ENCODE results near the gene STEAP4.

DNA sequence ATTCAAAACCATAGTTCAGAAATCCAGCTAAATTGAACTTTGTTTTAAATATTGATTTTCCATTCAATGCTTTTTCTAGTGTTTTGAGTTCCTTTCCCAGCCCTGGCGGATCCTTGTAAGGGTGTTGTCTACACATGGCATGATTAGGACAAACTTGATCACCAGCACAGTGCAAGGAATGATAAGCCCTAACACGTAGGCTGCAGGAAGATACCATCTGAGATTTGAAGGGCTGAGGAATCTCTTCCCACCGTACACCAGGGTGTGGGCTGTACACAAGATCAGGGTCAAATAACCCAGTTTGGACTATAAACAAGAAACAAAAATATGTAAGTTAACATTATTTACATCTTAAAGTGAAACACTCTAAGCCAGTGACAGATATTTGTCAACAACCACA is 27.4 kb downstream of the STEAP4 start:
- TF ChIP-seq EZH2phosphoT487 (IDR thresholded peaks at IDR 0.05; ENCODE audit: unreplicated experiment), result no peak
- no peak for TF ChIP-seq POLR2AphosphoS5 (IDR thresholded peaks at IDR 0.05; ENCODE audit: low read depth)

Data from GM23338 (cell line).